HEK293 (cell line): ENCODE data around the gene ABHD4.

Experiments
- CTCF ChIA-PET: fragments of 350-600 bp; formaldehyde crosslinking; extraction: SDS; loops from one replicate; lab custom pipeline; 2021; ENCODE audit warnings: antibody characterized with exemption; lab: Yijun Ruan, JAX
- POLR2A ChIA-PET: fragments of 300-600 bp; formaldehyde crosslinking; extraction: SDS; loops from one replicate; lab custom pipeline; 2020; ENCODE audit warnings: antibody characterized with exemption, inconsistent platforms; lab: Yijun Ruan, JAX
- H3K27ac ChIP-seq: fragments of 200-500 bp; sonication (Bioruptor generic); 2 replicates; pipeline ENCODE4 v1.5.1; 2014; ENCODE audit warnings: low read depth, low read length, control low read depth, inconsistent platforms; ENCODE audit errors: extremely low read depth
- H3K36me3 ChIP-seq, 2 experiments: fragments of 200-500 bp in 1 of 2; sonication (Bioruptor generic) in 1 of 2; 1 replicate in 1 of 2; 2 replicates in 1 of 2; pipeline ENCODE4 v1.5.1; 2014 to 2017; ENCODE audit warnings: inconsistent platforms in 2 of 2, low read length in 2 of 2; ENCODE audit not compliant: control insufficient read depth in 2 of 2, insufficient read depth in 1 of 2
- H3K4me1 ChIP-seq: fragments of 200-500 bp; sonication (Bioruptor generic); 2 replicates; pipeline ENCODE4 v1.5.1; 2014; ENCODE audit warnings: mild to moderate bottlenecking, low read length, inconsistent platforms; ENCODE audit not compliant: control insufficient read depth, insufficient read depth
- H3K4me3 ChIP-seq: 2 replicates; pipeline ENCODE4 v1.5.1; 2011; ENCODE audit warnings: low read depth, mild to moderate bottlenecking, control low read depth, low read length, moderate library complexity
- H3K9me3 ChIP-seq: fragments of 200-500 bp; sonication (Bioruptor generic); 2 replicates; pipeline ENCODE4 v1.5.1; 2014; ENCODE audit warnings: low read depth, low read length, inconsistent platforms; ENCODE audit not compliant: control insufficient read depth, insufficient read depth
- KLF10 ChIP-seq: fragments of 450-650 bp; IDR thresholded peaks from 2 replicates; pipeline ENCODE4 v1.5.1; 2018; ENCODE audit warnings: missing biosample characterization, mild to moderate bottlenecking, missing genetic modification characterization
- ZNF274 ChIP-seq, 2 experiments: fragments of 200-500 bp in 1 of 2; fragments of 450-650 bp in 1 of 2; sonication (Bioruptor generic) in 1 of 2; formaldehyde crosslinking in 1 of 2; IDR thresholded peaks; 2 replicates each; pipeline versions ENCODE4 v1.5.1 to v1.6.1; 2014 to 2016; ENCODE audit warnings: borderline replicate concordance in 1 of 2, inconsistent platforms in 1 of 2, low read length in 1 of 2, missing biosample characterization in 1 of 2, missing genetic modification characterization in 1 of 2
- ZNF488 ChIP-seq: fragments of 450-650 bp; formaldehyde crosslinking; IDR thresholded peaks from 2 replicates; pipeline ENCODE4 v1.5.1; 2016; ENCODE audit warnings: missing biosample characterization, missing genetic modification characterization
- ZNF600 ChIP-seq: fragments of 450-650 bp; formaldehyde crosslinking; IDR thresholded peaks from 2 replicates; pipeline ENCODE4 v1.5.1; 2016; ENCODE audit warnings: missing biosample characterization, missing genetic modification characterization
- ZNF707 ChIP-seq: fragments of 450-650 bp; formaldehyde crosslinking; IDR thresholded peaks from 2 replicates; pipeline ENCODE4 v1.5.1; 2016; ENCODE audit warnings: missing biosample characterization, missing genetic modification characterization
- ZNF792 ChIP-seq: fragments of 450-650 bp; formaldehyde crosslinking; IDR thresholded peaks from 2 replicates; pipeline ENCODE4 v1.5.1; 2016; ENCODE audit warnings: missing biosample characterization, missing genetic modification characterization
- ZNF830 ChIP-seq: fragments of 450-650 bp; IDR thresholded peaks from 2 replicates; pipeline ENCODE4 v1.5.0; 2018; ENCODE audit warnings: missing biosample characterization, missing genetic modification characterization, low read depth, mild to moderate bottlenecking, moderate library complexity
- TF ChIP-seq, protein P1 (sequence below): fragments of 450-650 bp; formaldehyde crosslinking; IDR thresholded peaks from 2 replicates; pipeline ENCODE4 v1.5.1; 2016; ENCODE audit warnings: missing biosample characterization, missing genetic modification characterization

The ABHD4 gene

DNA sequence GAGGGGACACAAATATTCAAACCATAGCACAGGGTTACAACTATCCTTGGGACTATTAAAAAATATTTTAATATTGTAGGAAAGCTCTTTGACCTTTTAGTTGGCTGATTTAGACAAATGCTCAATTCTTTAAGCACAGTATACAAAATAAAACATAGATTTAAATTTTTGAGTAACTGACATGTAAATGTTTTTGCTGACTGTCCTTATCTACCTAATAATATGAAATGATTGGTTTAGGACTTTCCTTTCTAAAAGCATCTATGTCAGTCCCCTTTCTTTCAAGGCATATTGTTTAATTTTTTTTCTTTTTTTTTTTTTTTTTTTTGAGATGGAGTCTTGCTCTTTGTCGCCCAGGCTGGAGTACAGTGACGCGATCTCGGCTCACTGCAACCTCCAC is 62.6 kb downstream of the ABHD4 start:
- H3K4me3 ChIP-seq, result no peak overlapping the region
- no peak for TF ChIP-seq ZNF600 (tag by site-specific recombination)
- TF ChIP-seq ZNF792, result no peak
- TF ChIP-seq KLF10 (tag by site-specific recombination), result no peak
- TF ChIP-seq ZNF830, result no peak
- TF ChIP-seq, protein P1, sequence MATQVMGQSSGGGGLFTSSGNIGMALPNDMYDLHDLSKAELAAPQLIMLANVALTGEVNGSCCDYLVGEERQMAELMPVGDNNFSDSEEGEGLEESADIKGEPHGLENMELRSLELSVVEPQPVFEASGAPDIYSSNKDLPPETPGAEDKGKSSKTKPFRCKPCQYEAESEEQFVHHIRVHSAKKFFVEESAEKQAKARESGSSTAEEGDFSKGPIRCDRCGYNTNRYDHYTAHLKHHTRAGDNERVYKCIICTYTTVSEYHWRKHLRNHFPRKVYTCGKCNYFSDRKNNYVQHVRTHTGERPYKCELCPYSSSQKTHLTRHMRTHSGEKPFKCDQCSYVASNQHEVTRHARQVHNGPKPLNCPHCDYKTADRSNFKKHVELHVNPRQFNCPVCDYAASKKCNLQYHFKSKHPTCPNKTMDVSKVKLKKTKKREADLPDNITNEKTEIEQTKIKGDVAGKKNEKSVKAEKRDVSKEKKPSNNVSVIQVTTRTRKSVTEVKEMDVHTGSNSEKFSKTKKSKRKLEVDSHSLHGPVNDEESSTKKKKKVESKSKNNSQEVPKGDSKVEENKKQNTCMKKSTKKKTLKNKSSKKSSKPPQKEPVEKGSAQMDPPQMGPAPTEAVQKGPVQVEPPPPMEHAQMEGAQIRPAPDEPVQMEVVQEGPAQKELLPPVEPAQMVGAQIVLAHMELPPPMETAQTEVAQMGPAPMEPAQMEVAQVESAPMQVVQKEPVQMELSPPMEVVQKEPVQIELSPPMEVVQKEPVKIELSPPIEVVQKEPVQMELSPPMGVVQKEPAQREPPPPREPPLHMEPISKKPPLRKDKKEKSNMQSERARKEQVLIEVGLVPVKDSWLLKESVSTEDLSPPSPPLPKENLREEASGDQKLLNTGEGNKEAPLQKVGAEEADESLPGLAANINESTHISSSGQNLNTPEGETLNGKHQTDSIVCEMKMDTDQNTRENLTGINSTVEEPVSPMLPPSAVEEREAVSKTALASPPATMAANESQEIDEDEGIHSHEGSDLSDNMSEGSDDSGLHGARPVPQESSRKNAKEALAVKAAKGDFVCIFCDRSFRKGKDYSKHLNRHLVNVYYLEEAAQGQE (tag by site-specific recombination), result no peak
- TF ChIP-seq ZNF707 (tag by site-specific recombination), result no peak
- TF ChIP-seq ZNF274 (IDR thresholded peaks at IDR 0.05; ENCODE audit: low read length), result no peak
- TF ChIP-seq ZNF274 (tag by site-specific recombination; IDR thresholded peaks at IDR 0.05; ENCODE audit: borderline replicate concordance), result no peak
- no peak for TF ChIP-seq ZNF488 (tag by site-specific recombination)
- no peaks in the 10 kb centered on the region for H3K9me3 ChIP-seq
- ChIA-PET CTCF (interaction anchor here (0.6 to 5.1 kb wide), 5 partner anchors 89 to 912 kb away, joined by 3 to 44 read pairs (median 8); no protein-coding TSS in a partner anchor), POLR2A (no interaction called here)
- H3K4me1 ChIP-seq, result peaks cover 10% of the 10 kb centered on the region
- H3K36me3 ChIP-seq, result no peaks in the 10 kb centered on the region
- H3K27ac ChIP-seq, result no peak overlapping the region
